SK-N-SH (cell line): ENCODE measurements around the gene PDE4B. TPM values are rescaled to one million over a fixed set of nuclear protein-coding genes. Genes with fewer than 3 reads are reported as not detected.
A peak's percentile ranks its signal among the peaks of the same experiment; 100 is the strongest.

Source experiments
- CTCF ChIA-PET: fragments of 300-600, 350-600 bp; formaldehyde crosslinking; extraction: SDS; loops from one replicate; lab custom pipeline; 2021; lab: Yijun Ruan, JAX
- POLR2A ChIA-PET: fragments of 350-600 bp; sonication (Branson Sonifier 250); formaldehyde crosslinking; extraction: SDS; loops from one replicate; lab custom pipeline; 2020; ENCODE audit warnings: antibody characterized with exemption, inconsistent platforms; lab: Yijun Ruan, JAX
- DNase-seq: peaks from one replicate; pipeline ENCODE4 v3.0.0; 2012
- H2AFZ ChIP-seq: fragments of 200-600 bp; sonication (generic); 2 replicates; pipeline ENCODE4 v1.8.1; 2016; ENCODE audit warnings: antibody characterized with exemption, mild to moderate bottlenecking, low read depth
- H3F3A ChIP-seq: fragments of 200-600 bp; sonication (generic); replicated peaks from 2 replicates; pipeline ENCODE3; 2016; ENCODE audit warnings: antibody characterized with exemption, mild to moderate bottlenecking; ENCODE audit not compliant: insufficient read depth
- H3K27ac ChIP-seq, 2 experiments: fragments of 200-500 bp in 1 of 2; fragments of 200-600 bp in 1 of 2; sonication (Bioruptor generic) in 1 of 2; sonication (generic), shearing (Covaris generic) in 1 of 2; 2 replicates each; pipeline versions ENCODE4 v1.5.1 to v1.6.1; 2014 to 2016; ENCODE audit warnings: low read depth in 2 of 2, inconsistent platforms in 1 of 2, low read length in 1 of 2, mild to moderate bottlenecking in 1 of 2, mixed read lengths in 1 of 2
- H3K27me3 ChIP-seq: fragments of 200-600 bp; sonication (generic), shearing (Covaris generic); 2 replicates; pipeline ENCODE4 v1.6.1; 2016; ENCODE audit warnings: mixed run types; ENCODE audit not compliant: insufficient read depth
- H3K36me3 ChIP-seq, 2 experiments: fragments of 200-500 bp in 1 of 2; fragments of 200-600 bp in 1 of 2; sonication (Bioruptor generic) in 1 of 2; sonication (generic) in 1 of 2; replicated peaks in 1 of 2; 2 replicates each; pipeline versions ENCODE3 to v1.5.1; 2014 to 2016; ENCODE audit warnings: low read length in 1 of 2, mild to moderate bottlenecking in 1 of 2; ENCODE audit not compliant: insufficient read depth in 2 of 2, control insufficient read depth in 1 of 2
- H3K4me1 ChIP-seq, 2 experiments: fragments of 200-500 bp in 1 of 2; fragments of 200-600 bp in 1 of 2; sonication (Bioruptor generic) in 1 of 2; sonication (generic), shearing (Covaris generic) in 1 of 2; 2 replicates each; pipeline versions ENCODE4 v1.5.1 to v1.6.1; 2014 to 2016; ENCODE audit warnings: low read depth in 1 of 2, low read length in 1 of 2, mixed run types in 1 of 2; ENCODE audit not compliant: insufficient read depth in 2 of 2, control insufficient read depth in 1 of 2
- H3K4me2 ChIP-seq: fragments of 200-600 bp; sonication (generic), shearing (Covaris generic); 2 replicates; pipeline ENCODE4 v1.6.1; 2017; ENCODE audit warnings: mixed run types
- H3K4me3 ChIP-seq, 2 experiments: fragments of 200-500 bp in 1 of 2; fragments of 200-600 bp in 1 of 2; sonication (Bioruptor generic) in 1 of 2; sonication (generic), shearing (Covaris generic) in 1 of 2; 2 replicates each; pipeline versions ENCODE4 v1.5.1 to v1.8.1; 2014 to 2016; ENCODE audit warnings: low read depth in 2 of 2, inconsistent platforms in 1 of 2, low read length in 1 of 2, mild to moderate bottlenecking in 1 of 2, mixed read lengths in 1 of 2, moderate library complexity in 1 of 2
- H3K79me2 ChIP-seq: fragments of 200-600 bp; sonication (generic); 2 replicates; pipeline ENCODE4 v1.8.1; 2017; ENCODE audit warnings: mild to moderate bottlenecking; ENCODE audit not compliant: insufficient read depth
- H3K9ac ChIP-seq: fragments of 200-600 bp; sonication (generic); 2 replicates; pipeline ENCODE4 v1.6.1; 2017; ENCODE audit warnings: mixed run types
- H3K9me2 ChIP-seq: fragments of 200-600 bp; sonication (generic); 2 replicates; pipeline ENCODE4 v1.6.1; 2017; ENCODE audit warnings: mixed run types
- H3K9me3 ChIP-seq: fragments of 200-600 bp; sonication (generic); 2 replicates; pipeline ENCODE4 v1.6.1; 2017; ENCODE audit warnings: mixed run types, mild to moderate bottlenecking, moderate library complexity
- H4K20me1 ChIP-seq: fragments of 200-600 bp; sonication (generic); 2 replicates; pipeline ENCODE4 v1.6.1; 2017; ENCODE audit warnings: mild to moderate bottlenecking, mixed run types; ENCODE audit not compliant: insufficient read depth
- ELF1 ChIP-seq: IDR thresholded peaks from 2 replicates; pipeline ENCODE4 v1.4.0; 2012
- EZH2phosphoT487 ChIP-seq: fragments of 200-600 bp; sonication (generic); IDR thresholded peaks from 2 replicates; pipeline ENCODE4 v1.6.1; 2017; ENCODE audit warnings: low read depth, mixed run types, mild to moderate bottlenecking, antibody characterized with exemption, moderate library complexity, borderline replicate concordance
- FOXJ3 ChIP-seq: sonication (generic); formaldehyde crosslinking; IDR thresholded peaks from 2 replicates; pipeline ENCODE4 v1.5.1; 2020; ENCODE audit warnings: mild to moderate bottlenecking, missing genetic modification reagents
- FOXM1 ChIP-seq: IDR thresholded peaks from 2 replicates; pipeline ENCODE4 v1.4.0; 2012; ENCODE audit warnings: low read depth, mild to moderate bottlenecking
- GATA2 ChIP-seq: sonication (generic); formaldehyde crosslinking; IDR thresholded peaks from 2 replicates; pipeline ENCODE4 v1.5.0; 2020; ENCODE audit warnings: mild to moderate bottlenecking, missing genetic modification reagents
- JUND ChIP-seq: IDR thresholded peaks from 2 replicates; pipeline ENCODE4 v1.4.0; 2012
- MXI1 ChIP-seq: IDR thresholded peaks from 2 replicates; pipeline ENCODE4 v1.6.1; 2012; ENCODE audit warnings: mild to moderate bottlenecking, low read depth, low read length, improper control_type of control experiment
- POLR2AphosphoS5 ChIP-seq: IDR thresholded peaks from 2 replicates; pipeline ENCODE4 v1.6.1; 2012; ENCODE audit warnings: low read depth, low read length
- RAD21 ChIP-seq: IDR thresholded peaks from 2 replicates; pipeline ENCODE4 v1.6.1; 2012; ENCODE audit warnings: mild to moderate bottlenecking, low read length
- RCOR1 ChIP-seq: fragments of 150-350 bp; IDR thresholded peaks from 2 replicates; pipeline ENCODE4 v1.6.1; 2017; ENCODE audit warnings: antibody characterized with exemption, low read length
- RFX5 ChIP-seq: IDR thresholded peaks from 2 replicates; pipeline ENCODE4 v1.6.1; 2012; ENCODE audit warnings: mild to moderate bottlenecking, improper control_type of control experiment, low read length
- TAF1 ChIP-seq: IDR thresholded peaks from 2 replicates; pipeline ENCODE4 v1.6.1; 2012; ENCODE audit warnings: low read depth, mild to moderate bottlenecking, low read length, moderate library complexity, borderline replicate concordance
- TCF12 ChIP-seq: IDR thresholded peaks from 2 replicates; pipeline ENCODE4 v1.4.0; 2012
- WGBS: methylation state at CpG from one replicate; pipeline ENCODE4 v1.1.6; 2017; ENCODE audit warnings: low lambda C conversion rate; 5-methylcytosine and 5-hydroxymethylcytosine counted together
- polyA plus RNA-seq, 3 experiments: library from polyadenylated mRNA; depleted of rRNA; stranded (reverse); fragments of >200 nt; gene quantifications; 2 replicates each; pipeline ENCODE4 v1.2.3, GENCODE V29; 2012
- TF ChIP-seq, protein P1 (sequence below): IDR thresholded peaks from 2 replicates; pipeline ENCODE4; 2012
- TF ChIP-seq, protein P2 (sequence below): IDR thresholded peaks from 2 replicates; pipeline ENCODE4 v1.4.0; 2012; ENCODE audit warnings: low read depth, borderline replicate concordance
- TF ChIP-seq, protein P3 (sequence below): fragments of 200-600 bp; sonication (generic); IDR thresholded peaks from 2 replicates; pipeline ENCODE4 v1.6.1; 2017; ENCODE audit warnings: antibody characterized with exemption, mild to moderate bottlenecking, moderate library complexity

The PDE4B gene
- polyA plus RNA-seq, 1 of the 3 experiments (the other 2 are of a cell fraction), result 1.9 TPM

DNA sequence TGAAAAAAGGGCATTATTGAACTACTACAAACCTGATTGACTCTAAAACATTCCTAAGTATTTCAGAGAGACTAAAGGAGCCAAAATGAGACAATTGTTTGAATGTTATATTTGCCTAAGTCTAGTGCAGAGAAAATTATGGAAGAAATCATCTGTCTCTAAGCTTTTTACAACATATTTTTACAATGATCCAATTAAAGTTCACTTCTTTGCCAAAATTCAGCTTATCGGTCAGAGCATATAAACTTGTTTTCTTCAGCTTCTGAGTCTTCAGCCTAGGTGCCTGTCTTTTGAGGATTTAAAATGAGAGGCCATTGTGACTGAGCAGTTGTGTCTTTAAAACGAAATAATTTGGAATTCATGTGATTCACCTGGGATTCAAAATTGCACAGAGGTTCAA lies 560.1 kb downstream of the PDE4B start:
- H3K9me3 ChIP-seq, result no peaks in the 10 kb centered on the region
- H3K4me1 ChIP-seq, result peaks cover 32 to 48% of the 10 kb centered on the region in 2 experiments; a peak in 3 of 4 replicates
- no peak overlapping the region for H3K4me3 ChIP-seq
- no peaks in the 10 kb centered on the region for H3K9me2 ChIP-seq
- CTCF ChIA-PET, result interaction anchor here (1.2 to 5.0 kb wide), 5 partner anchors 11 to 151 kb away, joined by 4 to 25 read pairs (median 5); no protein-coding TSS in a partner anchor
- H3K9ac ChIP-seq, result no peak overlapping the region
- no peak for TF ChIP-seq POLR2AphosphoS5
- TF ChIP-seq FOXM1, result no peak
- TF ChIP-seq, protein P1, sequence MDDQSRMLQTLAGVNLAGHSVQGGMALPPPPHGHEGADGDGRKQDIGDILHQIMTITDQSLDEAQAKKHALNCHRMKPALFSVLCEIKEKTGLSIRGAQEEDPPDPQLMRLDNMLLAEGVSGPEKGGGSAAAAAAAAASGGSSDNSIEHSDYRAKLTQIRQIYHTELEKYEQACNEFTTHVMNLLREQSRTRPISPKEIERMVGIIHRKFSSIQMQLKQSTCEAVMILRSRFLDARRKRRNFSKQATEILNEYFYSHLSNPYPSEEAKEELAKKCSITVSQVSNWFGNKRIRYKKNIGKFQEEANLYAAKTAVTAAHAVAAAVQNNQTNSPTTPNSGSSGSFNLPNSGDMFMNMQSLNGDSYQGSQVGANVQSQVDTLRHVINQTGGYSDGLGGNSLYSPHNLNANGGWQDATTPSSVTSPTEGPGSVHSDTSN, result no peak
- no peak for TF ChIP-seq RAD21
- no peak for TF ChIP-seq FOXJ3 (CRISPR knock-in tag)
- TF ChIP-seq, protein P2, sequence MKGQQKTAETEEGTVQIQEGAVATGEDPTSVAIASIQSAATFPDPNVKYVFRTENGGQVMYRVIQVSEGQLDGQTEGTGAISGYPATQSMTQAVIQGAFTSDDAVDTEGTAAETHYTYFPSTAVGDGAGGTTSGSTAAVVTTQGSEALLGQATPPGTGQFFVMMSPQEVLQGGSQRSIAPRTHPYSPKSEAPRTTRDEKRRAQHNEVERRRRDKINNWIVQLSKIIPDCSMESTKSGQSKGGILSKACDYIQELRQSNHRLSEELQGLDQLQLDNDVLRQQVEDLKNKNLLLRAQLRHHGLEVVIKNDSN, result no peak
- TF ChIP-seq RFX5, result no peak
- TF ChIP-seq ELF1, result no peak
- TF ChIP-seq, all 33 proteins: peak for 0
- 72% methylated on average over 2 of the region's 2 CpGs for WGBS
- POLR2A ChIA-PET, result no interaction called here
- no peak for DNase-seq
- Histone ChIP-seq H3K27ac (peak overlapping the region in 1 of 2 experiments; percentile 11; a peak in 2 of 4 replicates), H3K27me3 (no peaks in the 10 kb centered on the region), H3K4me2 (peak overlapping the region; percentile 67; the same call in 1 of the 2 replicates), H2AFZ (no peak overlapping the region), H3K79me2 (no peaks in the 10 kb centered on the region), H3K36me3 (no peaks in the 10 kb centered on the region), H4K20me1 (no peaks in the 10 kb centered on the region), H3F3A (peaks cover 14% of the 10 kb centered on the region)

DNA sequence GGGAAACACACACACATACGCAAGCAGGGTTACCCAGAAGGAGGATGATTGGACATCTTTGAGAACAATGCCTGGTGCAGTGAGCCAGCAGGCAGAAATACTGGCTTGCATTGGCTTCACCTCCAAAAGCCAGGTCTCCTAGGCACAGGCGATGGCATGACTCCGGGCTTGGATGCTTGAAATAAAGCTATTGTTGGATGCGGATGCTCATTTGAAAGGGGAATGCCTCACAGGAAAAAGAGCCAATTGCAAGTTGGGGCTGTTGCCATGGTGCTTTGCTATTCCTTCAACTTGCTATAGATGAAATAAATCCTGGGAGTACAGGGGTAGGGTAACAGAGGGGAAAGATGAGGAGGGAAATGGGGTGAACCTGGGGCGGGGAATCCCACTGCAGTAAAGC lies 560.6 kb downstream of the PDE4B start:
- WGBS, result 85% methylated on average over 5 of the region's 5 CpGs
- DNase-seq, result no peak
- Histone ChIP-seq H2AFZ (no peak overlapping the region), H3K9me2 (no peaks in the 10 kb centered on the region), H3K4me1 (peaks cover 32 to 48% of the 10 kb centered on the region in 2 experiments; a peak in 3 of 4 replicates), H3K4me3 (no peak overlapping the region), H3K79me2 (no peaks in the 10 kb centered on the region), H3K27me3 (no peaks in the 10 kb centered on the region), H4K20me1 (no peaks in the 10 kb centered on the region), H3K9ac (no peak overlapping the region), H3F3A (peaks cover 14% of the 10 kb centered on the region), H3K36me3 (no peaks in the 10 kb centered on the region), H3K27ac (peak overlapping the region in 1 of 2 experiments; percentile 14; a peak in 1 of 4 replicates), H3K9me3 (no peaks in the 10 kb centered on the region), H3K4me2 (peak overlapping the region; percentile 67; the same call in 1 of the 2 replicates)
- ChIA-PET POLR2A (no interaction called here), CTCF (interaction anchor here (1.2 to 5.0 kb wide), 5 partner anchors 11 to 150 kb away, joined by 4 to 25 read pairs (median 5); no protein-coding TSS in a partner anchor)
- TF ChIP-seq TAF1, result no peak
- TF ChIP-seq RAD21, result no peak
- TF ChIP-seq TCF12, result no peak
- no peak for TF ChIP-seq JUND
- TF ChIP-seq, protein P3, sequence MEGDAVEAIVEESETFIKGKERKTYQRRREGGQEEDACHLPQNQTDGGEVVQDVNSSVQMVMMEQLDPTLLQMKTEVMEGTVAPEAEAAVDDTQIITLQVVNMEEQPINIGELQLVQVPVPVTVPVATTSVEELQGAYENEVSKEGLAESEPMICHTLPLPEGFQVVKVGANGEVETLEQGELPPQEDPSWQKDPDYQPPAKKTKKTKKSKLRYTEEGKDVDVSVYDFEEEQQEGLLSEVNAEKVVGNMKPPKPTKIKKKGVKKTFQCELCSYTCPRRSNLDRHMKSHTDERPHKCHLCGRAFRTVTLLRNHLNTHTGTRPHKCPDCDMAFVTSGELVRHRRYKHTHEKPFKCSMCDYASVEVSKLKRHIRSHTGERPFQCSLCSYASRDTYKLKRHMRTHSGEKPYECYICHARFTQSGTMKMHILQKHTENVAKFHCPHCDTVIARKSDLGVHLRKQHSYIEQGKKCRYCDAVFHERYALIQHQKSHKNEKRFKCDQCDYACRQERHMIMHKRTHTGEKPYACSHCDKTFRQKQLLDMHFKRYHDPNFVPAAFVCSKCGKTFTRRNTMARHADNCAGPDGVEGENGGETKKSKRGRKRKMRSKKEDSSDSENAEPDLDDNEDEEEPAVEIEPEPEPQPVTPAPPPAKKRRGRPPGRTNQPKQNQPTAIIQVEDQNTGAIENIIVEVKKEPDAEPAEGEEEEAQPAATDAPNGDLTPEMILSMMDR, result no peak
- TF ChIP-seq MXI1, result no peak
- no peak for TF ChIP-seq EZH2phosphoT487
- TF ChIP-seq RCOR1, result no peak
- no peak for TF ChIP-seq GATA2 (CRISPR knock-in tag)
